Right lobe of liver (tissue), 4 donors: ENCODE measurements around the gene MAML3.

Source experiments
- POLR2A ChIP-seq: fragments of 450-650 bp; IDR thresholded peaks from one replicate; pipeline ENCODE4 v1.6.1; 2017; ENCODE audit warnings: antibody characterized with exemption, mild to moderate bottlenecking
- TF ChIP-seq, protein P1 (sequence below), 4 donors: fragments of 200-600 bp in 3 of 4; fragments of 450-650 bp in 1 of 4; IDR thresholded peaks; one replicate each; pipeline versions ENCODE4 v1.5.1 to v1.8.0; 2016 to 2022; ENCODE audit warnings: antibody characterized with exemption in 4 of 4, mild to moderate bottlenecking in 2 of 4
- donor health status: DM: no; HTN: no; CAD: no.
- donor health status: DM: no; HTN: no; CAD: no.
- donor health status: DM: no; HTN: yes; CAD: no.

DNA sequence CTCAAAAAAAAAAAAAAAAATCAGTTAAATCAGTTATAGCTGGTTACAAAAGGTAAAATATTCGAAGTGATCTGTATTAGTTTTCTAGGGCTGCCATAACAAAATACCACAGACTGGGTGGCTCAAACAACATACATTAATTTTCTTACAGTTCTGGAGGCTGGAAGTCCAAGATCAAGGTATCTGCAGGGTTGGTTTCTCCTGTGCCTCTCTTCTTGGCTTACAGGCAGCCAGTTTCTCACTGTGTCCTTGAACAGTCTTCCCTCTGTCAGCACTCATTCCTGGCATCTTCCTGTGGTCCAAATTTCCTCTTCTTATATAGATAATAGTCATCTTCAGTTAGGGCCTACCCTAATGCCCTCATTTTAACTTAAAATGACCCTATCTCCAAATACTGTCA, 248.5 kb downstream of the MAML3 start:
- TF ChIP-seq, protein P1, sequence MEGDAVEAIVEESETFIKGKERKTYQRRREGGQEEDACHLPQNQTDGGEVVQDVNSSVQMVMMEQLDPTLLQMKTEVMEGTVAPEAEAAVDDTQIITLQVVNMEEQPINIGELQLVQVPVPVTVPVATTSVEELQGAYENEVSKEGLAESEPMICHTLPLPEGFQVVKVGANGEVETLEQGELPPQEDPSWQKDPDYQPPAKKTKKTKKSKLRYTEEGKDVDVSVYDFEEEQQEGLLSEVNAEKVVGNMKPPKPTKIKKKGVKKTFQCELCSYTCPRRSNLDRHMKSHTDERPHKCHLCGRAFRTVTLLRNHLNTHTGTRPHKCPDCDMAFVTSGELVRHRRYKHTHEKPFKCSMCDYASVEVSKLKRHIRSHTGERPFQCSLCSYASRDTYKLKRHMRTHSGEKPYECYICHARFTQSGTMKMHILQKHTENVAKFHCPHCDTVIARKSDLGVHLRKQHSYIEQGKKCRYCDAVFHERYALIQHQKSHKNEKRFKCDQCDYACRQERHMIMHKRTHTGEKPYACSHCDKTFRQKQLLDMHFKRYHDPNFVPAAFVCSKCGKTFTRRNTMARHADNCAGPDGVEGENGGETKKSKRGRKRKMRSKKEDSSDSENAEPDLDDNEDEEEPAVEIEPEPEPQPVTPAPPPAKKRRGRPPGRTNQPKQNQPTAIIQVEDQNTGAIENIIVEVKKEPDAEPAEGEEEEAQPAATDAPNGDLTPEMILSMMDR (IDR thresholded peaks at IDR 0.05) = no peak
- TF ChIP-seq POLR2A = no peak
